ENCODE results near the gene DOCK2. TPM values are rescaled to one million over a fixed set of nuclear protein-coding genes. Genes with fewer than 3 reads are reported as not detected.
"Not testable (repeated sequence)": the region's sequence is repeated elsewhere in the genome, so short reads cannot be mapped to it uniquely, and the experiment has no call there.

Gene DOCK2
- total RNA-seq, 1 experiment from 2014 or later, result 1.4 TPM

- Histone ChIP-seq H3K4me3 (ENCODE audit: low read depth in 2 of 2, low read length in 2 of 2) (no peak overlapping the region), H3K4me1 (ENCODE audit: control insufficient read depth, insufficient read depth, low read length) (no peaks in the 10 kb centered on the region), H3K27ac (ENCODE audit: low read length) (no peak overlapping the region), H3K9me3 (ENCODE audit: control insufficient read depth, insufficient read depth, low read depth, low read length) (no peaks in the 10 kb centered on the region), H3K27me3 (ENCODE audit: control insufficient read depth, insufficient read depth, low read length) (no peaks in the 10 kb centered on the region), H3K36me3 (ENCODE audit: control insufficient read depth, insufficient read depth, low read length) (no peaks in the 10 kb centered on the region)
- ATAC-seq (no peak), DNase-seq (ENCODE audit: low read depth, low spot score) (no peak)
- TF ChIP-seq TCF7L2 (IDR thresholded peaks at IDR 0.05; ENCODE audit: low read depth, low read length) (no peak), POLR2AphosphoS5 (IDR thresholded peaks at IDR 0.05; ENCODE audit: low read depth, low read length) (no peak), SIN3A (IDR thresholded peaks at IDR 0.05; ENCODE audit: borderline replicate concordance, insufficient read depth, low read depth, low read length) (no peak), CTCF (IDR thresholded peaks at IDR 0.05) (no peak), REST (IDR thresholded peaks at IDR 0.05; ENCODE audit: insufficient read depth in 1 of 2, low read depth in 2 of 2, low read length in 1 of 2) (no peak)
- in situ Hi-C loops (cut with HindIII; ENCODE audit: low pct_unique_long_range_greater_than_20kb, low sequenced_read_pairs) (no loop called here), intact Hi-C loops (cut with micrococcal nuclease; ENCODE audit: unreplicated experiment) (no loop called here)
- ChIA-PET POLR2A (no interaction called here), CTCF (no interaction called here)
- BruUV-seq (replicated peaks), result no TSS peak
Measured at GRCh38 chr5:170092455-170093101, 455.5 kb downstream of the DOCK2 start.

GRCh38 chr5:170094329-170094728 lies 457.3 kb downstream of the DOCK2 start:
- BruUV-seq (replicated peaks); intact Hi-C loops (cut with micrococcal nuclease; ENCODE audit: unreplicated experiment); DNase-seq (ENCODE audit: low read depth, low spot score); POLR2A ChIA-PET; H3K27me3 ChIP-seq (ENCODE audit: control insufficient read depth, insufficient read depth, low read length); ATAC-seq; H3K9me3 ChIP-seq (ENCODE audit: control insufficient read depth, insufficient read depth, low read depth, low read length); H3K4me3 ChIP-seq (ENCODE audit: low read depth in 2 of 2, low read length in 2 of 2); H3K36me3 ChIP-seq (ENCODE audit: control insufficient read depth, insufficient read depth, low read length); in situ Hi-C loops (cut with HindIII; ENCODE audit: low pct_unique_long_range_greater_than_20kb, low sequenced_read_pairs); H3K27ac ChIP-seq (ENCODE audit: low read length); H3K4me1 ChIP-seq (ENCODE audit: control insufficient read depth, insufficient read depth, low read length): not testable (repeated sequence)
- CTCF ChIA-PET, result interaction anchor here (0.7 kb wide), 1 partner anchor 123 kb away, joined by 8 read pairs; no protein-coding TSS in a partner anchor

- CTCF ChIA-PET, result no interaction called here
- DNase-seq (ENCODE audit: low read depth, low spot score), result no peak
Measured at GRCh38 chr5:170095646-170096045, 458.6 kb downstream of the DOCK2 start.

More at GRCh38 chr5:170095646-170096045, 458.6 kb downstream of the DOCK2 start:
- POLR2A ChIA-PET, result no interaction called here
- Histone ChIP-seq H3K27me3 (ENCODE audit: control insufficient read depth, insufficient read depth, low read length) (no peaks in the 10 kb centered on the region), H3K9me3 (ENCODE audit: control insufficient read depth, insufficient read depth, low read depth, low read length) (no peaks in the 10 kb centered on the region), H3K36me3 (ENCODE audit: control insufficient read depth, insufficient read depth, low read length) (no peaks in the 10 kb centered on the region), H3K27ac (ENCODE audit: low read length) (no peak overlapping the region), H3K4me3 (ENCODE audit: low read depth in 2 of 2, low read length in 2 of 2) (no peak overlapping the region), H3K4me1 (ENCODE audit: control insufficient read depth, insufficient read depth, low read length) (peaks cover 11% of the 10 kb centered on the region)
- ATAC-seq, result no peak
- in situ Hi-C loops (cut with HindIII; ENCODE audit: low pct_unique_long_range_greater_than_20kb, low sequenced_read_pairs), result no loop called here
- intact Hi-C loops (cut with micrococcal nuclease; ENCODE audit: unreplicated experiment), result no loop called here
- no peak for TF ChIP-seq REST (IDR thresholded peaks at IDR 0.05; ENCODE audit: insufficient read depth in 1 of 2, low read depth in 2 of 2, low read length in 1 of 2)
- no peak for TF ChIP-seq POLR2AphosphoS5 (IDR thresholded peaks at IDR 0.05; ENCODE audit: low read depth, low read length)
- TF ChIP-seq CTCF (IDR thresholded peaks at IDR 0.05), result no peak
- no peak for TF ChIP-seq SIN3A (IDR thresholded peaks at IDR 0.05; ENCODE audit: borderline replicate concordance, insufficient read depth, low read depth, low read length)
- no peak for TF ChIP-seq TCF7L2 (IDR thresholded peaks at IDR 0.05; ENCODE audit: low read depth, low read length)
- no TSS peak for BruUV-seq (replicated peaks)
